SK-N-SH treated with all-trans-retinoic acid at 6 μM for 48 hours (cell line): ENCODE measurements around the gene PIK3R1.

Experiments used
- ATAC-seq: fragments of 200-7000 bp; cut with Tn5 transposase; 3 replicates; pipeline ENCODE4 v1.9.1; 2020; ENCODE audit warnings: mild to moderate bottlenecking, moderate library complexity
- ARNTL ChIP-seq: fragments of 450-650 bp; formaldehyde crosslinking; IDR thresholded peaks from 2 replicates; pipeline ENCODE4 v1.5.0; 2020; ENCODE audit warnings: low read depth, mild to moderate bottlenecking, moderate library complexity, borderline replicate concordance
- BACH2 ChIP-seq: fragments of 250-450 bp; sonication (Bioruptor Pico); IDR thresholded peaks from 2 replicates; pipeline ENCODE4 v1.9.0; 2021; ENCODE audit warnings: mild to moderate bottlenecking, borderline replicate concordance
- CSDC2 ChIP-seq: fragments of 250-450 bp; sonication (Bioruptor Pico); IDR thresholded peaks from 2 replicates; pipeline ENCODE4 v1.5.0; 2020; ENCODE audit warnings: mild to moderate bottlenecking, moderate library complexity
- ESRRG ChIP-seq: fragments of 250-450 bp; sonication (Bioruptor Pico); IDR thresholded peaks from 2 replicates; pipeline ENCODE4 v1.6.1; 2021; ENCODE audit warnings: mild to moderate bottlenecking
- GLIS3 ChIP-seq: fragments of 250-450 bp; sonication (Bioruptor Pico); IDR thresholded peaks from 2 replicates; pipeline ENCODE4 v1.5.0; 2020; ENCODE audit warnings: mild to moderate bottlenecking, moderate library complexity
- ISL1 ChIP-seq: fragments of 250-450 bp; sonication (Bioruptor Pico); IDR thresholded peaks from 2 replicates; pipeline ENCODE4 v2.1.2; 2022; ENCODE audit warnings: mild to moderate bottlenecking, moderate library complexity
- OSR1 ChIP-seq: fragments of 250-450 bp; sonication (Bioruptor Pico); IDR thresholded peaks from 2 replicates; pipeline ENCODE4 v1.8.0; 2022; ENCODE audit warnings: moderate library complexity, mild to moderate bottlenecking, inconsistent platforms
- PPARA ChIP-seq: fragments of 250-450 bp; sonication (Bioruptor Pico); IDR thresholded peaks from 2 replicates; pipeline ENCODE4 v1.5.0; 2020; ENCODE audit warnings: mild to moderate bottlenecking, borderline replicate concordance
- RARB ChIP-seq: fragments of 250-450 bp; sonication (Bioruptor Pico); IDR thresholded peaks from 2 replicates; pipeline ENCODE4 v1.8.0; 2021; ENCODE audit warnings: mild to moderate bottlenecking, moderate library complexity
- SNAI2 ChIP-seq: fragments of 250-450 bp; sonication (Bioruptor Pico); IDR thresholded peaks from 2 replicates; pipeline ENCODE4 v1.5.0; 2020; ENCODE audit warnings: mild to moderate bottlenecking, moderate library complexity
- TCF4 ChIP-seq: fragments of 250-450 bp; sonication (Bioruptor Pico); IDR thresholded peaks from 2 replicates; pipeline ENCODE4 v1.8.0; 2021; ENCODE audit warnings: mild to moderate bottlenecking, moderate library complexity, borderline replicate concordance
- TOX ChIP-seq: fragments of 250-450 bp; sonication (Bioruptor Pico); IDR thresholded peaks from 2 replicates; pipeline ENCODE4 v1.8.0; 2021; ENCODE audit warnings: mild to moderate bottlenecking, moderate library complexity, borderline replicate concordance
- ZC3H10 ChIP-seq: fragments of 250-450 bp; sonication (Bioruptor Pico); IDR thresholded peaks from 2 replicates; pipeline ENCODE4 v1.5.1; 2021; ENCODE audit warnings: mild to moderate bottlenecking, moderate library complexity
- ZFP3 ChIP-seq: fragments of 250-450 bp; sonication (Bioruptor Pico); IDR thresholded peaks from 2 replicates; pipeline ENCODE4 v1.5.0; 2020; ENCODE audit warnings: mild to moderate bottlenecking, moderate library complexity
- ZFP30 ChIP-seq: fragments of 450-650 bp; formaldehyde crosslinking; IDR thresholded peaks from 2 replicates; pipeline ENCODE4 v1.5.0; 2022; ENCODE audit warnings: mild to moderate bottlenecking, moderate library complexity
- ZNF565 ChIP-seq: fragments of 450-650 bp; formaldehyde crosslinking; conservative IDR thresholded peaks from 2 replicates; pipeline ENCODE4 v1.5.0; 2020; ENCODE audit warnings: low read depth, mild to moderate bottlenecking, moderate library complexity
- ZNF70 ChIP-seq: fragments of 450-650 bp; formaldehyde crosslinking; IDR thresholded peaks from 2 replicates; pipeline ENCODE4 v1.5.0; 2020; ENCODE audit warnings: mild to moderate bottlenecking, moderate library complexity
- ZNF8 ChIP-seq: fragments of 450-650 bp; formaldehyde crosslinking; IDR thresholded peaks from 2 replicates; pipeline ENCODE4 v1.5.0; 2020; ENCODE audit warnings: mild to moderate bottlenecking, moderate library complexity
- TF ChIP-seq, protein P1 (sequence below): fragments of 250-450 bp; sonication (Bioruptor Pico); IDR thresholded peaks from 2 replicates; pipeline ENCODE4 v1.5.0; 2020; ENCODE audit warnings: mild to moderate bottlenecking, moderate library complexity
- TF ChIP-seq, protein P2 (sequence below): fragments of 250-450 bp; sonication (Bioruptor Pico); IDR thresholded peaks from 2 replicates; pipeline ENCODE4 v1.8.0; 2021; ENCODE audit warnings: low read depth, mild to moderate bottlenecking, moderate library complexity, borderline replicate concordance
- TF ChIP-seq, protein P3 (sequence below): fragments of 250-450 bp; sonication (Bioruptor Pico); IDR thresholded peaks from 2 replicates; pipeline ENCODE4 v1.8.0; 2020; ENCODE audit warnings: mild to moderate bottlenecking, moderate library complexity, borderline replicate concordance
- TF ChIP-seq, protein P4 (sequence below): fragments of 250-450 bp; sonication (Bioruptor Pico); IDR thresholded peaks from 2 replicates; pipeline ENCODE4 v1.5.1; 2021; ENCODE audit warnings: mild to moderate bottlenecking, moderate library complexity

PIK3R1 gene

DNA sequence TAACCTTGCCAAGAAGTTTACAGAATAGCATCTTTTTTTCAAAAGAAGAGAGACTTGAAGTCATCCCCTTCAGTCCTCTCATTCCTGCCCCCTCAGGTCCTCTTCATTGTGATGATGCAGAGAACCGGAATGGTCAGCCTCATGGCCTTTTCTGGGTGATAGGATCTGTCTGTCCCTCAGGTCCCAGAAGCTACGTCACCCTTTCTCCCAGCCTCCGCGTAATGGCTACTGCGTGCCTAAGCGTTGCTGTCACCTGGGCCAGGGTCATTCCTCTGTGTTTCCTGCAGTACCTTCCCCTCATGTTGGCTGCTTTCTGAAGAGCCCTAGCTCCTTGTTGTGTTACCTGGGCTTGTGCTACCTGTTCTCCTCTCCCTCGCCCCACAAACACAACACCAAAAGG lies 4.7 kb downstream of the PIK3R1 start (continued):
- TF ChIP-seq, protein P1, sequence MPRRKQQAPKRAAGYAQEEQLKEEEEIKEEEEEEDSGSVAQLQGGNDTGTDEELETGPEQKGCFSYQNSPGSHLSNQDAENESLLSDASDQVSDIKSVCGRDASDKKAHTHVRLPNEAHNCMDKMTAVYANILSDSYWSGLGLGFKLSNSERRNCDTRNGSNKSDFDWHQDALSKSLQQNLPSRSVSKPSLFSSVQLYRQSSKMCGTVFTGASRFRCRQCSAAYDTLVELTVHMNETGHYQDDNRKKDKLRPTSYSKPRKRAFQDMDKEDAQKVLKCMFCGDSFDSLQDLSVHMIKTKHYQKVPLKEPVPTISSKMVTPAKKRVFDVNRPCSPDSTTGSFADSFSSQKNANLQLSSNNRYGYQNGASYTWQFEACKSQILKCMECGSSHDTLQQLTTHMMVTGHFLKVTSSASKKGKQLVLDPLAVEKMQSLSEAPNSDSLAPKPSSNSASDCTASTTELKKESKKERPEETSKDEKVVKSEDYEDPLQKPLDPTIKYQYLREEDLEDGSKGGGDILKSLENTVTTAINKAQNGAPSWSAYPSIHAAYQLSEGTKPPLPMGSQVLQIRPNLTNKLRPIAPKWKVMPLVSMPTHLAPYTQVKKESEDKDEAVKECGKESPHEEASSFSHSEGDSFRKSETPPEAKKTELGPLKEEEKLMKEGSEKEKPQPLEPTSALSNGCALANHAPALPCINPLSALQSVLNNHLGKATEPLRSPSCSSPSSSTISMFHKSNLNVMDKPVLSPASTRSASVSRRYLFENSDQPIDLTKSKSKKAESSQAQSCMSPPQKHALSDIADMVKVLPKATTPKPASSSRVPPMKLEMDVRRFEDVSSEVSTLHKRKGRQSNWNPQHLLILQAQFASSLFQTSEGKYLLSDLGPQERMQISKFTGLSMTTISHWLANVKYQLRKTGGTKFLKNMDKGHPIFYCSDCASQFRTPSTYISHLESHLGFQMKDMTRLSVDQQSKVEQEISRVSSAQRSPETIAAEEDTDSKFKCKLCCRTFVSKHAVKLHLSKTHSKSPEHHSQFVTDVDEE, result no peak
- TF ChIP-seq ZC3H10 (CRISPR knock-in tag), result no peak

DNA sequence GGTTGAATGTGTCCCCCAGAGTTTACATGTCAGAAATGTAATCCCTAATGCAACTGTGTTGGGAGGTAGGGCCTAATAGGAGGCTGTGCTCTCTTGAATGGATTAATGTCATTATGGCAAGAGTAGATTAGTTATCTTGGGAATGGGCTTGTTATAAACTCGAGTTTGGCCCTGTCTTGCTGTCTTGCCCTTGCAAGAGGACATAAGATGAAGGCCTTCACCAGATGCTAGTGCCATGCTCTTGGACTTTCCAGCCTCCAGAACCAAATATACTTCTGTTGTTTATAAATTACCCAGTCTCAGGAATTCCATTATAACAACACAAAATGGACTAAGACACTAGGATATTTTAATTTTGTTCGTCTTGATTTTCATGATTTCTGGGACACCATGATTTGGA lies 5.4 kb downstream of the PIK3R1 start:
- ATAC-seq, result no peak
- TF ChIP-seq GLIS3 (CRISPR knock-in tag) (no peak), RARB (CRISPR knock-in tag) (no peak), TOX (CRISPR knock-in tag) (no peak), ZC3H10 (CRISPR knock-in tag) (no peak), ZNF565 (CRISPR knock-in tag) (no peak), CSDC2 (CRISPR knock-in tag) (no peak), PPARA (no peak), ISL1 (CRISPR knock-in tag) (no peak), ZFP30 (CRISPR knock-in tag) (no peak), TCF4 (CRISPR knock-in tag) (no peak), ZNF70 (CRISPR knock-in tag) (no peak), SNAI2 (CRISPR knock-in tag) (no peak), OSR1 (CRISPR knock-in tag) (no peak), ARNTL (CRISPR knock-in tag) (no peak), ESRRG (CRISPR knock-in tag) (no peak)
- TF ChIP-seq, protein P2, sequence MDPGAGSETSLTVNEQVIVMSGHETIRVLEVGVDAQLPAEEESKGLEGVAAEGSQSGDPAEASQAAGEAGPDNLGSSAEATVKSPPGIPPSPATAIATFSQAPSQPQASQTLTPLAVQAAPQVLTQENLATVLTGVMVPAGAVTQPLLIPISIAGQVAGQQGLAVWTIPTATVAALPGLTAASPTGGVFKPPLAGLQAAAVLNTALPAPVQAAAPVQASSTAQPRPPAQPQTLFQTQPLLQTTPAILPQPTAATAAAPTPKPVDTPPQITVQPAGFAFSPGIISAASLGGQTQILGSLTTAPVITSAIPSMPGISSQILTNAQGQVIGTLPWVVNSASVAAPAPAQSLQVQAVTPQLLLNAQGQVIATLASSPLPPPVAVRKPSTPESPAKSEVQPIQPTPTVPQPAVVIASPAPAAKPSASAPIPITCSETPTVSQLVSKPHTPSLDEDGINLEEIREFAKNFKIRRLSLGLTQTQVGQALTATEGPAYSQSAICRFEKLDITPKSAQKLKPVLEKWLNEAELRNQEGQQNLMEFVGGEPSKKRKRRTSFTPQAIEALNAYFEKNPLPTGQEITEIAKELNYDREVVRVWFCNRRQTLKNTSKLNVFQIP (CRISPR knock-in tag), result no peak
- TF ChIP-seq, protein P1, result no peak
- TF ChIP-seq, protein P3, sequence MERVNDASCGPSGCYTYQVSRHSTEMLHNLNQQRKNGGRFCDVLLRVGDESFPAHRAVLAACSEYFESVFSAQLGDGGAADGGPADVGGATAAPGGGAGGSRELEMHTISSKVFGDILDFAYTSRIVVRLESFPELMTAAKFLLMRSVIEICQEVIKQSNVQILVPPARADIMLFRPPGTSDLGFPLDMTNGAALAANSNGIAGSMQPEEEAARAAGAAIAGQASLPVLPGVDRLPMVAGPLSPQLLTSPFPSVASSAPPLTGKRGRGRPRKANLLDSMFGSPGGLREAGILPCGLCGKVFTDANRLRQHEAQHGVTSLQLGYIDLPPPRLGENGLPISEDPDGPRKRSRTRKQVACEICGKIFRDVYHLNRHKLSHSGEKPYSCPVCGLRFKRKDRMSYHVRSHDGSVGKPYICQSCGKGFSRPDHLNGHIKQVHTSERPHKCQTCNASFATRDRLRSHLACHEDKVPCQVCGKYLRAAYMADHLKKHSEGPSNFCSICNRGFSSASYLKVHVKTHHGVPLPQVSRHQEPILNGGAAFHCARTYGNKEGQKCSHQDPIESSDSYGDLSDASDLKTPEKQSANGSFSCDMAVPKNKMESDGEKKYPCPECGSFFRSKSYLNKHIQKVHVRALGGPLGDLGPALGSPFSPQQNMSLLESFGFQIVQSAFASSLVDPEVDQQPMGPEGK (CRISPR knock-in tag), result no peak

DNA sequence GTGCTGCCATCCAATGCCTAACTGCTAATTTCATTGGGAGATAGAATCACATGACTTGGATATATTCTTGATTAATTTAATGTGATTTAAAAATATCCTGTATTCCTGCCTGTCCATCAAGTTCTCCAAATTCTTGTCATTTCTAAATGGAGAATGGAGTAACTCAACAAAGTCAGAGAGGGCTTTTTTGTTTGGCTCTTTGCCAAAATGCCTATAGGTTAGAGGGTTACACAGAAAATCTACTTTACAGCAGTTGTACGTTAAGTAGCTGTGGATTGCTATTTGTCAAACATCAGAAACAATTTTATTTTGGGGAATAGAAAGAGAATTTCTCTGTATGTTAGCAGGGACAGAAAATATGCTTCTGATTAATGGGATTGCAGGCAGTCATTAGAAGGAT lies 5.9 kb downstream of the PIK3R1 start:
- no peak for ATAC-seq
- TF ChIP-seq, protein P4, sequence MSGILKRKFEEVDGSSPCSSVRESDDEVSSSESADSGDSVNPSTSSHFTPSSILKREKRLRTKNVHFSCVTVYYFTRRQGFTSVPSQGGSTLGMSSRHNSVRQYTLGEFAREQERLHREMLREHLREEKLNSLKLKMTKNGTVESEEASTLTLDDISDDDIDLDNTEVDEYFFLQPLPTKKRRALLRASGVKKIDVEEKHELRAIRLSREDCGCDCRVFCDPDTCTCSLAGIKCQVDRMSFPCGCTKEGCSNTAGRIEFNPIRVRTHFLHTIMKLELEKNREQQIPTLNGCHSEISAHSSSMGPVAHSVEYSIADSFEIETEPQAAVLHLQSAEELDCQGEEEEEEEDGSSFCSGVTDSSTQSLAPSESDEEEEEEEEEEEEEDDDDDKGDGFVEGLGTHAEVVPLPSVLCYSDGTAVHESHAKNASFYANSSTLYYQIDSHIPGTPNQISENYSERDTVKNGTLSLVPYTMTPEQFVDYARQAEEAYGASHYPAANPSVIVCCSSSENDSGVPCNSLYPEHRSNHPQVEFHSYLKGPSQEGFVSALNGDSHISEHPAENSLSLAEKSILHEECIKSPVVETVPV (CRISPR knock-in tag), result no peak
- TF ChIP-seq TOX (CRISPR knock-in tag) (no peak), BACH2 (no peak), ISL1 (CRISPR knock-in tag) (no peak), SNAI2 (CRISPR knock-in tag) (no peak), ZFP3 (CRISPR knock-in tag) (no peak), ZNF565 (CRISPR knock-in tag) (no peak), CSDC2 (CRISPR knock-in tag) (no peak), ZNF8 (CRISPR knock-in tag) (no peak)
- TF ChIP-seq, protein P2 (CRISPR knock-in tag), result no peak
